ENCODE results near the gene FTCDNL1. TPM values are rescaled to one million over a fixed set of nuclear protein-coding genes. Genes with fewer than 3 reads are reported as not detected.
A peak's percentile ranks its signal among the peaks of the same experiment; 100 is the strongest.

FTCDNL1 gene
- total RNA-seq, 1 donor from 2014 or later: 3.4 TPM

- H3K27ac ChIP-seq: no peak overlapping the region
- intact Hi-C loops (cut with DNase I): no loop called here
- no peak for TF ChIP-seq CTCF (IDR thresholded peaks at IDR 0.05)
- no peaks in the 10 kb centered on the region for H3K9me3 ChIP-seq
- H3K4me3 ChIP-seq: no peak overlapping the region
- H3K36me3 ChIP-seq: no peaks in the 10 kb centered on the region
- no peaks in the 10 kb centered on the region for H3K4me1 ChIP-seq
- no peaks in the 10 kb centered on the region for H3K27me3 ChIP-seq
- DNase-seq (ENCODE audit: low spot score in 2 of 2): no peak
Measured at GRCh38 chr2:199868431-199869226, 17.6 kb upstream of the FTCDNL1 start.

- intact Hi-C loops (cut with DNase I): no loop called here
- no peak for DNase-seq (ENCODE audit: low spot score in 2 of 2)
- Histone ChIP-seq H3K4me3 (no peak overlapping the region), H3K36me3 (no peaks in the 10 kb centered on the region), H3K4me1 (no peaks in the 10 kb centered on the region), H3K27me3 (no peaks in the 10 kb centered on the region), H3K27ac (no peak overlapping the region), H3K9me3 (no peaks in the 10 kb centered on the region)
- no peak for TF ChIP-seq CTCF (IDR thresholded peaks at IDR 0.05)
Measured at GRCh38 chr2:199865905-199866304, 14.9 kb upstream of the FTCDNL1 start.

- intact Hi-C loops (cut with DNase I): no loop called here
- no peaks in the 10 kb centered on the region for H3K9me3 ChIP-seq
- H3K27ac ChIP-seq: no peak overlapping the region
- H3K4me3 ChIP-seq: no peak overlapping the region
- no peaks in the 10 kb centered on the region for H3K36me3 ChIP-seq
- H3K4me1 ChIP-seq: no peaks in the 10 kb centered on the region
- no peak for DNase-seq (ENCODE audit: low spot score in 2 of 2)
- no peak for TF ChIP-seq CTCF (IDR thresholded peaks at IDR 0.05)
- H3K27me3 ChIP-seq: no peaks in the 10 kb centered on the region
Measured at GRCh38 chr2:199862788-199863187, 11.8 kb upstream of the FTCDNL1 start.

- no peak overlapping the region for H3K4me3 ChIP-seq
- no peak overlapping the region for H3K27ac ChIP-seq
- no peaks in the 10 kb centered on the region for H3K4me1 ChIP-seq
- H3K9me3 ChIP-seq: no peaks in the 10 kb centered on the region
- intact Hi-C loops (cut with DNase I): no loop called here
- H3K36me3 ChIP-seq: no peaks in the 10 kb centered on the region
- DNase-seq (ENCODE audit: low spot score in 2 of 2): no peak
- peak in 2 of 3 experiments; percentile 36 to 51 for TF ChIP-seq CTCF (IDR thresholded peaks at IDR 0.05)
- no peaks in the 10 kb centered on the region for H3K27me3 ChIP-seq
Measured at GRCh38 chr2:199861132-199861774, 10.3 kb upstream of the FTCDNL1 start.

GRCh38 chr2:199855812-199856211, 4.8 kb upstream of the FTCDNL1 start:
- Histone ChIP-seq H3K4me3 (no peak overlapping the region), H3K4me1 (no peaks in the 10 kb centered on the region), H3K9me3 (no peaks in the 10 kb centered on the region), H3K27ac (no peak overlapping the region), H3K27me3 (no peaks in the 10 kb centered on the region), H3K36me3 (no peaks in the 10 kb centered on the region)
- DNase-seq (ENCODE audit: low spot score in 2 of 2): no peak
- no peak for TF ChIP-seq CTCF (IDR thresholded peaks at IDR 0.05)
- intact Hi-C loops (cut with DNase I): loop anchor here (10.0 kb wide), 1 partner anchor 151 kb away; no protein-coding TSS in a partner anchor

All from ascending aorta (tissue), 2 donors.